RWPE2 (cell line): ENCODE data around the gene NECAB3.

Experiments used
- ATAC-seq: fragments of 200-7000 bp; cut with Tn5 transposase; 3 replicates; pipeline ENCODE4 v1.9.1; 2021; ENCODE audit warnings: low read depth
- DNase-seq: peaks from one replicate; pipeline ENCODE4 v3.0.0-alpha.2; 2020; ENCODE audit warnings: low spot score
- H3K27ac ChIP-seq: fragments of 450-650 bp; 2 replicates; pipeline ENCODE4 v1.5.1; 2017; ENCODE audit warnings: mild to moderate bottlenecking; ENCODE audit not compliant: poor library complexity, severe bottlenecking
- H3K27me3 ChIP-seq: fragments of 250-450 bp; sonication (Bioruptor Pico); 2 replicates; pipeline ENCODE4 v1.5.1; 2021; ENCODE audit warnings: mild to moderate bottlenecking, moderate library complexity; ENCODE audit not compliant: insufficient read depth, poor library complexity, severe bottlenecking
- H3K36me3 ChIP-seq: fragments of 250-450 bp; sonication (Bioruptor Pico); 2 replicates; pipeline ENCODE4 v1.5.1; 2020; ENCODE audit warnings: low read depth, mild to moderate bottlenecking, moderate library complexity
- H3K4me1 ChIP-seq: fragments of 250-450 bp; sonication (Bioruptor Pico); 2 replicates; pipeline ENCODE4 v1.5.1; 2021; ENCODE audit warnings: mild to moderate bottlenecking, moderate library complexity; ENCODE audit not compliant: insufficient read depth, poor library complexity, severe bottlenecking
- H3K4me3 ChIP-seq: fragments of 250-450 bp; sonication (Bioruptor Pico); 2 replicates; pipeline ENCODE4 v1.5.1; 2021; ENCODE audit warnings: mild to moderate bottlenecking, moderate library complexity; ENCODE audit not compliant: severe bottlenecking
- H3K9me3 ChIP-seq: fragments of 250-450 bp; sonication (Bioruptor Pico); 2 replicates; pipeline ENCODE4 v1.5.1; 2021; ENCODE audit warnings: mild to moderate bottlenecking, moderate library complexity; ENCODE audit not compliant: severe bottlenecking
- CTCF ChIP-seq: fragments of 450-650 bp; IDR thresholded peaks from one replicate; pipeline ENCODE4 v1.5.1; 2017; ENCODE audit warnings: mild to moderate bottlenecking, moderate library complexity; ENCODE audit not compliant: poor library complexity, severe bottlenecking

Gene NECAB3

GRCh38 chr20:33686100-33686983 is 12.1 kb upstream of the NECAB3 start, which contains the start of gene E2F1:
TSS of gene E2F1 (minus strand) at chr20:33686385. CDS start at chr20:33686264, 121 bp downstream.
- H3K4me1 ChIP-seq = peaks cover 12% of the 10 kb centered on the region
- TF ChIP-seq CTCF = peak; percentile 58
- H3K36me3 ChIP-seq = peaks cover 20% of the 10 kb centered on the region
- peak; percentile 94 for ATAC-seq
- H3K27me3 ChIP-seq = no peaks in the 10 kb centered on the region
- peak within 1 kb of the TSS; percentile 93 for H3K4me3 ChIP-seq
- H3K27ac ChIP-seq = peak within 1 kb of the TSS; percentile 67
- H3K9me3 ChIP-seq = no peaks in the 10 kb centered on the region
- DNase-seq = peak; percentile 100

GRCh38 chr20:33685328-33686099 is 11.3 kb upstream of the NECAB3 start:
- Histone ChIP-seq H3K9me3 (no peaks in the 10 kb centered on the region), H3K27me3 (no peaks in the 10 kb centered on the region), H3K27ac (peak overlapping the region; percentile 67), H3K4me1 (peaks cover 12% of the 10 kb centered on the region), H3K4me3 (peak overlapping the region; percentile 93), H3K36me3 (peaks cover 28% of the 10 kb centered on the region)
- peak; percentile 86 for DNase-seq
- ATAC-seq = peak; percentile 37
- TF ChIP-seq CTCF = peak; percentile 43

- 0 out of 3 replicates have a peak, but pooled peaks have one; percentile 0 for ATAC-seq
- no peak for TF ChIP-seq CTCF
- Histone ChIP-seq H3K9me3 (no peaks in the 10 kb centered on the region), H3K27ac (peak overlapping the region; percentile 67), H3K36me3 (peaks cover 36% of the 10 kb centered on the region), H3K4me1 (peaks cover 12% of the 10 kb centered on the region), H3K4me3 (peak overlapping the region; percentile 93), H3K27me3 (no peaks in the 10 kb centered on the region)
- no peak for DNase-seq
Observed at GRCh38 chr20:33684533-33685327, 10.5 kb upstream of the NECAB3 start.

GRCh38 chr20:33681728-33682353 is 7.6 kb upstream of the NECAB3 start:
- TF ChIP-seq CTCF = no peak
- H3K27ac ChIP-seq = no peak overlapping the region
- H3K4me1 ChIP-seq = peaks cover 12% of the 10 kb centered on the region
- no peak overlapping the region for H3K4me3 ChIP-seq
- H3K36me3 ChIP-seq = peaks cover 64% of the 10 kb centered on the region
- no peaks in the 10 kb centered on the region for H3K27me3 ChIP-seq
- ATAC-seq (no peak), DNase-seq (peak; percentile 84)
- no peaks in the 10 kb centered on the region for H3K9me3 ChIP-seq
